Liver (tissue), 9 donors: ENCODE results near the gene SPAST. TPM values are rescaled to one million over a fixed set of nuclear protein-coding genes. Genes with fewer than 3 reads are reported as not detected.
"Not testable (repeated sequence)": the region's sequence is repeated elsewhere in the genome, so short reads cannot be mapped to it uniquely, and the experiment has no call there.

Experiments
- DNase-seq: peaks from one replicate; pipeline ENCODE4 v3.0.0-alpha.2; 2017; ENCODE audit warnings: low spot score
- H3K27ac ChIP-seq, 2 donors: one replicate each; pipeline ENCODE4 v1.7.0; 2013; ENCODE audit warnings: inconsistent platforms in 2 of 2, low read length in 2 of 2, control low read depth in 1 of 2, low read depth in 1 of 2, mild to moderate bottlenecking in 1 of 2
- H3K27me3 ChIP-seq, 4 donors: one replicate each; pipeline versions ENCODE4 v1.6.1 to v1.7.0; 2013; ENCODE audit warnings: low read length in 3 of 4, inconsistent platforms in 1 of 4, mild to moderate bottlenecking in 1 of 4, moderate library complexity in 1 of 4; ENCODE audit not compliant: control insufficient read depth in 4 of 4, insufficient read depth in 4 of 4
- H3K36me3 ChIP-seq, 4 donors: one replicate each; pipeline versions ENCODE4 v1.6.1 to v1.7.0; 2013; ENCODE audit warnings: low read length in 3 of 4, mild to moderate bottlenecking in 3 of 4, low read depth in 1 of 4, moderate library complexity in 1 of 4; ENCODE audit not compliant: control insufficient read depth in 4 of 4, insufficient read depth in 3 of 4
- H3K4me1 ChIP-seq, 4 donors: one replicate each; pipeline versions ENCODE4 v1.6.1 to v1.7.0; 2013; ENCODE audit warnings: low read length in 3 of 4, mild to moderate bottlenecking in 3 of 4, moderate library complexity in 1 of 4; ENCODE audit not compliant: control insufficient read depth in 4 of 4, insufficient read depth in 4 of 4
- H3K4me3 ChIP-seq, 3 donors: one replicate each; pipeline versions ENCODE4 v1.6.1 to v1.7.0; 2013; ENCODE audit warnings: low read length in 3 of 3, control low read depth in 1 of 3, low read depth in 1 of 3, mild to moderate bottlenecking in 1 of 3
- H3K9ac ChIP-seq, 2 donors: one replicate each; pipeline ENCODE4 v1.7.0; 2013; ENCODE audit warnings: low read length in 2 of 2, mild to moderate bottlenecking in 2 of 2, moderate library complexity in 2 of 2, control low read depth in 1 of 2, low read depth in 1 of 2
- H3K9me3 ChIP-seq, 4 donors: one replicate each; pipeline versions ENCODE4 v1.6.1 to v1.7.0; 2013; ENCODE audit warnings: low read length in 3 of 4; ENCODE audit not compliant: control insufficient read depth in 4 of 4
- EGR1 ChIP-seq, 2 donors: IDR thresholded peaks; 2 replicates each; pipeline ENCODE4 v1.6.1; 2016 to 2018; ENCODE audit warnings: antibody characterized with exemption in 2 of 2, low read depth in 2 of 2
- FOXA1 ChIP-seq: IDR thresholded peaks from 2 replicates; pipeline ENCODE4 v1.6.1; 2016; ENCODE audit warnings: antibody characterized with exemption
- FOXA2 ChIP-seq: IDR thresholded peaks from 2 replicates; pipeline ENCODE4 v1.6.1; 2016; ENCODE audit warnings: antibody characterized with exemption
- GABPA ChIP-seq, 2 donors: IDR thresholded peaks in 1 of 2; conservative IDR thresholded peaks in 1 of 2; 2 replicates each; pipeline ENCODE4 v1.6.1; 2016; ENCODE audit warnings: antibody characterized with exemption in 2 of 2, mild to moderate bottlenecking in 1 of 2, moderate library complexity in 1 of 2
- HNF4A ChIP-seq, 2 donors: conservative IDR thresholded peaks; 2 replicates each; pipeline ENCODE4 v1.6.1; 2016; ENCODE audit warnings: antibody characterized with exemption in 2 of 2, mild to moderate bottlenecking in 2 of 2
- HNF4G ChIP-seq: IDR thresholded peaks from 2 replicates; pipeline ENCODE4 v1.6.1; 2016; ENCODE audit warnings: antibody characterized with exemption
- JUND ChIP-seq, 2 donors: IDR thresholded peaks; 2 replicates each; pipeline ENCODE4 v1.6.1; 2016; ENCODE audit warnings: antibody characterized with exemption in 2 of 2
- NR2F2 ChIP-seq: IDR thresholded peaks from 2 replicates; pipeline ENCODE4 v1.6.1; 2016; ENCODE audit warnings: antibody characterized with exemption
- RAD21 ChIP-seq, 2 donors: IDR thresholded peaks; 2 replicates each; pipeline ENCODE4 v1.6.1; 2016; ENCODE audit warnings: antibody characterized with exemption in 2 of 2, mild to moderate bottlenecking in 2 of 2
- RXRA ChIP-seq, 2 donors: IDR thresholded peaks; 2 replicates each; pipeline ENCODE4 v1.6.1; 2017 to 2018; ENCODE audit warnings: antibody characterized with exemption in 2 of 2, mild to moderate bottlenecking in 1 of 2
- SP1 ChIP-seq: IDR thresholded peaks from 2 replicates; pipeline ENCODE4 v1.6.1; 2018; ENCODE audit warnings: antibody characterized with exemption, mild to moderate bottlenecking
- TAF1 ChIP-seq: conservative IDR thresholded peaks from 2 replicates; pipeline ENCODE4 v1.6.1; 2016; ENCODE audit warnings: antibody characterized with exemption, mild to moderate bottlenecking
- YY1 ChIP-seq: IDR thresholded peaks from 2 replicates; pipeline ENCODE4 v1.6.1; 2016; ENCODE audit warnings: antibody characterized with exemption, mild to moderate bottlenecking
- WGBS: extraction: QIAGEN DNeasy Blood & Tissue Kit; methylation state at CpG from one replicate; pipeline ENCODE4 v1.1.7; 2013; 5-methylcytosine and 5-hydroxymethylcytosine counted together
- polyA plus RNA-seq, 2 donors: library from polyadenylated mRNA; stranded (reverse) in 1 of 2; unstranded in 1 of 2; fragments of 200-250 nt in 1 of 2; fragments of >200 nt in 1 of 2; fragmentation: Nextera tagmentation in 1 of 2; extraction: Ambion mirVana in 1 of 2; gene quantifications; one replicate each; pipeline versions ENCODE4 v1.2.1 to v1.2.3, GENCODE V29; 2013 to 2015
- total RNA-seq, 2 donors: library from RNA; depleted of rRNA; stranded (reverse); fragments of >200 nt; gene quantifications; one replicate each; pipeline ENCODE4 v1.2.3, GENCODE V29; 2014
- TF ChIP-seq, protein P1 (sequence below): IDR thresholded peaks from 2 replicates; pipeline ENCODE4 v1.6.1; 2016; ENCODE audit warnings: antibody characterized with exemption, mild to moderate bottlenecking
- TF ChIP-seq, protein P2 (sequence below): fragments of 150-350 bp; IDR thresholded peaks from 2 replicates; pipeline ENCODE4 v1.5.1; 2017; ENCODE audit warnings: improper control_type of control experiment, low read depth, low read length; ENCODE audit not compliant: missing input control
- TF ChIP-seq, protein P3 (sequence below): IDR thresholded peaks from 2 replicates; pipeline ENCODE4 v1.6.1; 2016; ENCODE audit warnings: antibody characterized with exemption
- TF ChIP-seq, protein P4 (sequence below): IDR thresholded peaks from 2 replicates; pipeline ENCODE4 v1.6.1; 2016; ENCODE audit warnings: antibody characterized with exemption
- TF ChIP-seq, protein P5 (sequence below): IDR thresholded peaks from 2 replicates; pipeline ENCODE4 v1.6.1; 2016; ENCODE audit warnings: antibody characterized with exemption
- donor health status: healthy.
- donor health status: healthy.
- donor health status: healthy.
- donor health status: healthy.
- donor health status: healthy.

Gene SPAST, protein sequence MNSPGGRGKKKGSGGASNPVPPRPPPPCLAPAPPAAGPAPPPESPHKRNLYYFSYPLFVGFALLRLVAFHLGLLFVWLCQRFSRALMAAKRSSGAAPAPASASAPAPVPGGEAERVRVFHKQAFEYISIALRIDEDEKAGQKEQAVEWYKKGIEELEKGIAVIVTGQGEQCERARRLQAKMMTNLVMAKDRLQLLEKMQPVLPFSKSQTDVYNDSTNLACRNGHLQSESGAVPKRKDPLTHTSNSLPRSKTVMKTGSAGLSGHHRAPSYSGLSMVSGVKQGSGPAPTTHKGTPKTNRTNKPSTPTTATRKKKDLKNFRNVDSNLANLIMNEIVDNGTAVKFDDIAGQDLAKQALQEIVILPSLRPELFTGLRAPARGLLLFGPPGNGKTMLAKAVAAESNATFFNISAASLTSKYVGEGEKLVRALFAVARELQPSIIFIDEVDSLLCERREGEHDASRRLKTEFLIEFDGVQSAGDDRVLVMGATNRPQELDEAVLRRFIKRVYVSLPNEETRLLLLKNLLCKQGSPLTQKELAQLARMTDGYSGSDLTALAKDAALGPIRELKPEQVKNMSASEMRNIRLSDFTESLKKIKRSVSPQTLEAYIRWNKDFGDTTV
- total RNA-seq, result 10 to 100 TPM; 11.0 to 16.8 TPM
- 1 to 10 TPM; 3.2 to 4.3 TPM for polyA plus RNA-seq

DNA sequence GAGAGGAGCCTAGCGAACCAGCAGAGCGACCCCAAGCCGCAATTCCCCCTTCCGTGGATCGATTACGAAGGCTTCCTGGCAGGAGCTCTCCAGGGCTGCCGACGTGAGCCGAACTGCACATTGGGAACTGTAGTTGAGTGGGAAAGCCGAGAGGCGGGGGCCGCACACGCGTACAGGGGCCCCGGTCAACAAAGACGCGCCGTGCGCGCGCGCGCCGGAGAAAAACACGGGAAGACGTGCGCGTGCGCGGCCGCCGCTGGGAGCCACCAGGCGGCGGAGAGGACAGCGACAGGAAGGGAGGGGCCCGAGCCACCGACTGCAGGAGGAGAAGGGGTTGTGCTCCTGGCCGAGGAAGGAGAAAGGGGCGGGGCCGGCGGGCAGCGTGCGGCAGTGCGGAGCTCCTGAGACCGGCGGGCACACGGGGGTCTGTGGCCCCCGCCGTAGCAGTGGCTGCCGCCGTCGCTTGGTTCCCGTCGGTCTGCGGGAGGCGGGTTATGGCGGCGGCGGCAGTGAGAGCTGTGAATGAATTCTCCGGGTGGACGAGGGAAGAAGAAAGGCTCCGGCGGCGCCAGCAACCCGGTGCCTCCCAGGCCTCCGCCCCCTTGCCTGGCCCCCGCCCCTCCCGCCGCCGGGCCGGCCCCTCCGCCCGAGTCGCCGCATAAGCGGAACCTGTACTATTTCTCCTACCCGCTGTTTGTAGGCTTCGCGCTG is at the start of gene SPAST:
Gene SPAST, plus strand, starts transcription at position 247 of the 711 bp plus-strand sequence. Its CDS starts 276 bp downstream, at position 523.
- Histone ChIP-seq H3K9me3 (no peaks in the 10 kb centered on the region), H3K27ac (peak within 1 kb of the TSS; percentile 73 to 85), H3K4me3 (peak within 1 kb of the TSS; percentile 86 to 90 (median 88)), H3K36me3 (no peaks in the 10 kb centered on the region), H3K27me3 (no peaks in the 10 kb centered on the region), H3K4me1 (peaks cover 2 to 22% (median 14%) of the 10 kb centered on the region in 4 donors), H3K9ac (peak within 1 kb of the TSS; percentile 47 to 85)
- under 1% methylated on average over 79 of the region's 79 CpGs for WGBS
- TF ChIP-seq GABPA (IDR thresholded peaks at IDR 0.05 in 1 of 2, conservative IDR thresholded peaks at IDR 0.05 in 1 of 2), result peak in 1 of 2 donors; percentile 78
- peak; percentile 51 for TF ChIP-seq TAF1
- TF ChIP-seq, protein P1, sequence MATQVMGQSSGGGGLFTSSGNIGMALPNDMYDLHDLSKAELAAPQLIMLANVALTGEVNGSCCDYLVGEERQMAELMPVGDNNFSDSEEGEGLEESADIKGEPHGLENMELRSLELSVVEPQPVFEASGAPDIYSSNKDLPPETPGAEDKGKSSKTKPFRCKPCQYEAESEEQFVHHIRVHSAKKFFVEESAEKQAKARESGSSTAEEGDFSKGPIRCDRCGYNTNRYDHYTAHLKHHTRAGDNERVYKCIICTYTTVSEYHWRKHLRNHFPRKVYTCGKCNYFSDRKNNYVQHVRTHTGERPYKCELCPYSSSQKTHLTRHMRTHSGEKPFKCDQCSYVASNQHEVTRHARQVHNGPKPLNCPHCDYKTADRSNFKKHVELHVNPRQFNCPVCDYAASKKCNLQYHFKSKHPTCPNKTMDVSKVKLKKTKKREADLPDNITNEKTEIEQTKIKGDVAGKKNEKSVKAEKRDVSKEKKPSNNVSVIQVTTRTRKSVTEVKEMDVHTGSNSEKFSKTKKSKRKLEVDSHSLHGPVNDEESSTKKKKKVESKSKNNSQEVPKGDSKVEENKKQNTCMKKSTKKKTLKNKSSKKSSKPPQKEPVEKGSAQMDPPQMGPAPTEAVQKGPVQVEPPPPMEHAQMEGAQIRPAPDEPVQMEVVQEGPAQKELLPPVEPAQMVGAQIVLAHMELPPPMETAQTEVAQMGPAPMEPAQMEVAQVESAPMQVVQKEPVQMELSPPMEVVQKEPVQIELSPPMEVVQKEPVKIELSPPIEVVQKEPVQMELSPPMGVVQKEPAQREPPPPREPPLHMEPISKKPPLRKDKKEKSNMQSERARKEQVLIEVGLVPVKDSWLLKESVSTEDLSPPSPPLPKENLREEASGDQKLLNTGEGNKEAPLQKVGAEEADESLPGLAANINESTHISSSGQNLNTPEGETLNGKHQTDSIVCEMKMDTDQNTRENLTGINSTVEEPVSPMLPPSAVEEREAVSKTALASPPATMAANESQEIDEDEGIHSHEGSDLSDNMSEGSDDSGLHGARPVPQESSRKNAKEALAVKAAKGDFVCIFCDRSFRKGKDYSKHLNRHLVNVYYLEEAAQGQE, result peak; percentile 59
- TF ChIP-seq HNF4G, result no peak
- peak; percentile 81 for TF ChIP-seq YY1
- TF ChIP-seq, protein P2, sequence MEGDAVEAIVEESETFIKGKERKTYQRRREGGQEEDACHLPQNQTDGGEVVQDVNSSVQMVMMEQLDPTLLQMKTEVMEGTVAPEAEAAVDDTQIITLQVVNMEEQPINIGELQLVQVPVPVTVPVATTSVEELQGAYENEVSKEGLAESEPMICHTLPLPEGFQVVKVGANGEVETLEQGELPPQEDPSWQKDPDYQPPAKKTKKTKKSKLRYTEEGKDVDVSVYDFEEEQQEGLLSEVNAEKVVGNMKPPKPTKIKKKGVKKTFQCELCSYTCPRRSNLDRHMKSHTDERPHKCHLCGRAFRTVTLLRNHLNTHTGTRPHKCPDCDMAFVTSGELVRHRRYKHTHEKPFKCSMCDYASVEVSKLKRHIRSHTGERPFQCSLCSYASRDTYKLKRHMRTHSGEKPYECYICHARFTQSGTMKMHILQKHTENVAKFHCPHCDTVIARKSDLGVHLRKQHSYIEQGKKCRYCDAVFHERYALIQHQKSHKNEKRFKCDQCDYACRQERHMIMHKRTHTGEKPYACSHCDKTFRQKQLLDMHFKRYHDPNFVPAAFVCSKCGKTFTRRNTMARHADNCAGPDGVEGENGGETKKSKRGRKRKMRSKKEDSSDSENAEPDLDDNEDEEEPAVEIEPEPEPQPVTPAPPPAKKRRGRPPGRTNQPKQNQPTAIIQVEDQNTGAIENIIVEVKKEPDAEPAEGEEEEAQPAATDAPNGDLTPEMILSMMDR, result peak; percentile 69
- peak; percentile 57 for TF ChIP-seq NR2F2
- TF ChIP-seq FOXA1, result peak; percentile 76
- TF ChIP-seq EGR1 (IDR thresholded peaks at IDR 0.05; ENCODE audit: low read depth in 2 of 2), result peak in 1 of 2 donors; percentile 45
- TF ChIP-seq FOXA2, result peak; percentile 70
- TF ChIP-seq RXRA (IDR thresholded peaks at IDR 0.05), result peak; percentile 43 to 58
- TF ChIP-seq, protein P3, sequence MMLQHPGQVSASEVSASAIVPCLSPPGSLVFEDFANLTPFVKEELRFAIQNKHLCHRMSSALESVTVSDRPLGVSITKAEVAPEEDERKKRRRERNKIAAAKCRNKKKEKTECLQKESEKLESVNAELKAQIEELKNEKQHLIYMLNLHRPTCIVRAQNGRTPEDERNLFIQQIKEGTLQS, result no peak
- TF ChIP-seq, protein P4, sequence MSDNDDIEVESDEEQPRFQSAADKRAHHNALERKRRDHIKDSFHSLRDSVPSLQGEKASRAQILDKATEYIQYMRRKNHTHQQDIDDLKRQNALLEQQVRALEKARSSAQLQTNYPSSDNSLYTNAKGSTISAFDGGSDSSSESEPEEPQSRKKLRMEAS, result peak; percentile 91
- peak; percentile 28 to 29 for TF ChIP-seq JUND (IDR thresholded peaks at IDR 0.05)
- TF ChIP-seq RAD21 (IDR thresholded peaks at IDR 0.05), result peak; percentile 59 to 66
- TF ChIP-seq SP1, result peak; percentile 80
- TF ChIP-seq, protein P5, sequence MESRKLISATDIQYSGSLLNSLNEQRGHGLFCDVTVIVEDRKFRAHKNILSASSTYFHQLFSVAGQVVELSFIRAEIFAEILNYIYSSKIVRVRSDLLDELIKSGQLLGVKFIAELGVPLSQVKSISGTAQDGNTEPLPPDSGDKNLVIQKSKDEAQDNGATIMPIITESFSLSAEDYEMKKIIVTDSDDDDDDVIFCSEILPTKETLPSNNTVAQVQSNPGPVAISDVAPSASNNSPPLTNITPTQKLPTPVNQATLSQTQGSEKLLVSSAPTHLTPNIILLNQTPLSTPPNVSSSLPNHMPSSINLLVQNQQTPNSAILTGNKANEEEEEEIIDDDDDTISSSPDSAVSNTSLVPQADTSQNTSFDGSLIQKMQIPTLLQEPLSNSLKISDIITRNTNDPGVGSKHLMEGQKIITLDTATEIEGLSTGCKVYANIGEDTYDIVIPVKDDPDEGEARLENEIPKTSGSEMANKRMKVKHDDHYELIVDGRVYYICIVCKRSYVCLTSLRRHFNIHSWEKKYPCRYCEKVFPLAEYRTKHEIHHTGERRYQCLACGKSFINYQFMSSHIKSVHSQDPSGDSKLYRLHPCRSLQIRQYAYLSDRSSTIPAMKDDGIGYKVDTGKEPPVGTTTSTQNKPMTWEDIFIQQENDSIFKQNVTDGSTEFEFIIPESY, result peak; percentile 74
- peak; percentile 23 to 37 for TF ChIP-seq HNF4A (conservative IDR thresholded peaks at IDR 0.05)
- peak; percentile 96 for DNase-seq

DNA sequence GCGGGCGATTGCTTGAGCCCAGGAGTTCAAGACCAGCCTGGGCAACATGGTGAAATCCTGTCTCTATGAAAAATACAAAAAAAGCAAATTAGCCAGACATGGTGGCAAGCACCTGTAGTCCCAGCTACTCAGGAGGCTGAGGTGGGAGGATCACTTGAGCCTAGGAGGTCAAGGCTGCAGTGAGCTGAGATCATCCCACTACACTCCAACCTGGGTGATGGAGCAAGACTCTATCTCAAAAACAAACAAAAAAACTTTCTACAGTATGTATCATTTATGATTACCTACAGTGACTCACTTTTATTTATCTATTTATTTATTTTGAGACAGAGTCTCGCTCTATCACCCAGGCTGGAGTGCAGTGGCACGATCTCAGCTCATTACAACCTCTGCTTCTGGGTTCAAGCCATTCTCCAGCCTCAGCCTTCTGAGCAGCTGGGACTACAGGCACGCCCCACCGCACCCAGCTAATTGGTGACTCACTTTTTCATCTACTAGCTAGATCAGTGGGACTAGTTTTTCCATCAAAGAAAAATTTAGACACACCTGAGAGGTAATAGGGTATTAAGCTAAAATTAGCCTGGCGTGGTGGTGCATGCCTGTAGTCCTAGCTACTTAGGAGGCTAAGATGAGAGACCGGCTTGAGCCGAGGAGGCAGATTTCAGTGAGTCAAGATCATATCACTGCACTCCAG is 44.4 kb upstream of the SPAST start:
- DNase-seq, H3K27me3 ChIP-seq, H3K9me3 ChIP-seq, H3K27ac ChIP-seq, H3K4me1 ChIP-seq, H3K4me3 ChIP-seq, H3K9ac ChIP-seq: not testable (repeated sequence)
- peaks cover 2 to 15% (median 8%) of the 10 kb centered on the region in 4 donors for H3K36me3 ChIP-seq
- WGBS, result 97% methylated on average over 9 of the region's 9 CpGs
